RWPE2 (cell line): ENCODE measurements around the gene LRIG1.

Experiments used
- ATAC-seq: fragments of 200-7000 bp; cut with Tn5 transposase; 3 replicates; pipeline ENCODE4 v1.9.1; 2021; ENCODE audit warnings: low read depth
- DNase-seq: peaks from one replicate; pipeline ENCODE4 v3.0.0-alpha.2; 2020; ENCODE audit warnings: low spot score
- H3K27ac ChIP-seq: fragments of 450-650 bp; 2 replicates; pipeline ENCODE4 v1.5.1; 2017; ENCODE audit warnings: mild to moderate bottlenecking; ENCODE audit not compliant: poor library complexity, severe bottlenecking
- H3K27me3 ChIP-seq: fragments of 250-450 bp; sonication (Bioruptor Pico); 2 replicates; pipeline ENCODE4 v1.5.1; 2021; ENCODE audit warnings: mild to moderate bottlenecking, moderate library complexity; ENCODE audit not compliant: insufficient read depth, poor library complexity, severe bottlenecking
- H3K36me3 ChIP-seq: fragments of 250-450 bp; sonication (Bioruptor Pico); 2 replicates; pipeline ENCODE4 v1.5.1; 2020; ENCODE audit warnings: low read depth, mild to moderate bottlenecking, moderate library complexity
- H3K4me1 ChIP-seq: fragments of 250-450 bp; sonication (Bioruptor Pico); 2 replicates; pipeline ENCODE4 v1.5.1; 2021; ENCODE audit warnings: mild to moderate bottlenecking, moderate library complexity; ENCODE audit not compliant: insufficient read depth, poor library complexity, severe bottlenecking
- H3K4me3 ChIP-seq: fragments of 250-450 bp; sonication (Bioruptor Pico); 2 replicates; pipeline ENCODE4 v1.5.1; 2021; ENCODE audit warnings: mild to moderate bottlenecking, moderate library complexity; ENCODE audit not compliant: severe bottlenecking
- H3K9me3 ChIP-seq: fragments of 250-450 bp; sonication (Bioruptor Pico); 2 replicates; pipeline ENCODE4 v1.5.1; 2021; ENCODE audit warnings: mild to moderate bottlenecking, moderate library complexity; ENCODE audit not compliant: severe bottlenecking
- CTCF ChIP-seq: fragments of 450-650 bp; IDR thresholded peaks from one replicate; pipeline ENCODE4 v1.5.1; 2017; ENCODE audit warnings: mild to moderate bottlenecking, moderate library complexity; ENCODE audit not compliant: poor library complexity, severe bottlenecking

The LRIG1 gene

GRCh38 chr3:66463730-66464511 lies 36.9 kb downstream of the LRIG1 start:
- H3K9me3 ChIP-seq: no peaks in the 10 kb centered on the region
- no peak overlapping the region for H3K4me3 ChIP-seq
- DNase-seq (no peak), ATAC-seq (no peak)
- no peak for TF ChIP-seq CTCF
- H3K27me3 ChIP-seq: no peaks in the 10 kb centered on the region
- no peaks in the 10 kb centered on the region for H3K36me3 ChIP-seq
- H3K27ac ChIP-seq: no peak overlapping the region
- peaks cover 5% of the 10 kb centered on the region for H3K4me1 ChIP-seq

- ATAC-seq (no peak), DNase-seq (no peak)
- no peak for TF ChIP-seq CTCF
- Histone ChIP-seq H3K4me1 (no peaks in the 10 kb centered on the region), H3K9me3 (no peaks in the 10 kb centered on the region), H3K27me3 (no peaks in the 10 kb centered on the region), H3K36me3 (no peaks in the 10 kb centered on the region), H3K4me3 (no peak overlapping the region), H3K27ac (no peak overlapping the region)
These were observed 37.7 kb downstream of the LRIG1 start for GRCh38 chr3:66463054-66463631.

DNA sequence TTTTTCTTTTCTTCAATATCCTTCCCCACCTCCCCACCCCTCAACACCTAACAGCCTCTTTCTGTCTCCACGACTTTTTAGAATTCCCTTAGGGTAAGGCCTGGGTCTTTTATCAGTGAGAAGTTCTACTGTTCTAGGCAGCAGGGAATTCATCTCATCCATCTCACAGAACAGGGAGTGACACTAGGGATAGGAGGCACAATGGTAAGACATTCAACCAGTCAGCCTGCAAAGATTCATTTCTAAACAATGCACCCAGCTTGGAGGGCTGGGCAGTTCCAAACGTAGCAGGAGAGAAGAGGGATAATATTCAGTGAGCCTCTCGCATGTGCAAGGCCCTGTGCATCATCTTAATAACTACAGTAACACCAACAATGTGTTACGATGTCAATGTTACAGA lies 43.6 kb downstream of the LRIG1 start:
- no peak for ATAC-seq
- no peaks in the 10 kb centered on the region for H3K27me3 ChIP-seq
- no peaks in the 10 kb centered on the region for H3K9me3 ChIP-seq
- no peaks in the 10 kb centered on the region for H3K36me3 ChIP-seq
- no peak overlapping the region for H3K27ac ChIP-seq
- no peak for TF ChIP-seq CTCF
- no peak overlapping the region for H3K4me3 ChIP-seq
- no peak for DNase-seq
- H3K4me1 ChIP-seq: no peaks in the 10 kb centered on the region

- H3K27me3 ChIP-seq: no peaks in the 10 kb centered on the region
- no peaks in the 10 kb centered on the region for H3K9me3 ChIP-seq
- H3K27ac ChIP-seq: no peak overlapping the region
- TF ChIP-seq CTCF: no peak
- DNase-seq: no peak
- ATAC-seq: no peak
- no peaks in the 10 kb centered on the region for H3K36me3 ChIP-seq
- no peak overlapping the region for H3K4me3 ChIP-seq
- H3K4me1 ChIP-seq: no peaks in the 10 kb centered on the region
These were observed 44.1 kb downstream of the LRIG1 start for GRCh38 chr3:66456711-66457173.

DNA sequence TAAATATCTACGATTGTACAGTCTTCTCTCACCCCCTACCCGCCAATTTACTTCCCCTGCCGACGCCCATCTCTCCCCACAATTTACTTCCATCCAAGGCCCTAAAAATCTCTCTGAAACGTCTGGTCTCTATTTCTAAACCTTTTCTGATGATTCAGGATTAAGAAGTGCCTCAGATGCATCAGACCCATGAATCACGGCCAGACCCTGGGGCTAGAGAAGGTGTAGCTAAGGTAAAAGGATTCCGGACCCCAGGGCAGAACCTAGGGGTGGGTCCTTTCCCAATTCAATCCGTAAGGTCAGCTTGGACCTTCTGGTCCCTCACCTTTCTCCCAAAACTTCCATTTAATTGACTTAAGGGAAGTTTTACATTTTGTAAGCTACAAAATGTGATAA lies 46.4 kb downstream of the LRIG1 start:
- DNase-seq (no peak), ATAC-seq (no peak)
- Histone ChIP-seq H3K27me3 (no peaks in the 10 kb centered on the region), H3K36me3 (no peaks in the 10 kb centered on the region), H3K9me3 (no peaks in the 10 kb centered on the region), H3K27ac (no peak overlapping the region), H3K4me1 (peaks cover 3% of the 10 kb centered on the region), H3K4me3 (no peak overlapping the region)
- TF ChIP-seq CTCF: no peak
